Activated naive CD4-positive, alpha-beta T cell treated with anti-CD3 and anti-CD28 coated beads, Interleukin-2, amount 50 U/mL, for 72 hours (primary cell): ENCODE data around the gene CEP85L. TPM values are rescaled to one million over a fixed set of nuclear protein-coding genes. Genes with fewer than 3 reads are reported as not detected.

Source experiments
- ATAC-seq, 2 donors: fragments of 150-1000 bp; cut with Tn5 transposase; 2 replicates each; pipeline ENCODE4 v1.10.0; 2021; ENCODE audit warnings: mild to moderate bottlenecking in 2 of 2, moderate library complexity in 2 of 2
- DNase-seq, 2 donors: peaks; one replicate each; pipeline ENCODE4 v3.0.0; 2021 to 2022; ENCODE audit warnings: low spot score in 2 of 2
- H3K27ac Mint-ChIP-seq, 2 donors: one replicate each; pipeline ENCODE4 v1.8.0; 2022; ENCODE audit warnings: mild to moderate bottlenecking in 2 of 2, mixed read lengths in 2 of 2
- H3K36me3 Mint-ChIP-seq, 2 donors: one replicate each; pipeline ENCODE4 v1.8.0; 2022; ENCODE audit warnings: mixed read lengths in 2 of 2
- H3K9me3 Mint-ChIP-seq, 2 donors: one replicate each; pipeline ENCODE4 v1.8.0; 2022; ENCODE audit warnings: mixed read lengths in 2 of 2
- total RNA-seq, 2 donors: library from RNA; stranded (reverse); gene quantifications; one replicate each; pipeline ENCODE4 v1.2.3, GENCODE V29; 2022

Gene CEP85L
- total RNA-seq, 2 donors from 2014 or later = 38.5 to 41.3 TPM

GRCh38 chr6:118668761-118669385, 17.5 kb upstream of the CEP85L start:
- Mint-ChIP-seq H3K27ac (peak overlapping the region in 1 of 2 donors; percentile 38), H3K9me3 (peaks cover 0 to 6% of the 10 kb centered on the region in 2 donors), H3K36me3 (peaks cover 0 to 19% of the 10 kb centered on the region in 2 donors)
- DNase-seq (no peak), ATAC-seq (no peak)

GRCh38 chr6:118667988-118668387, 16.6 kb upstream of the CEP85L start:
- H3K27ac Mint-ChIP-seq = peak overlapping the region in 1 of 2 donors; percentile 88

GRCh38 chr6:118665011-118665410, 13.6 kb upstream of the CEP85L start:
- peak; percentile 51 to 69 for ATAC-seq
- H3K9me3 Mint-ChIP-seq = no peaks in the 10 kb centered on the region

More at GRCh38 chr6:118667988-118668387, 16.6 kb upstream of the CEP85L start:
- no peak for ATAC-seq
- peaks cover 0 to 13% of the 10 kb centered on the region in 2 donors for H3K36me3 Mint-ChIP-seq
- peaks cover 0 to 6% of the 10 kb centered on the region in 2 donors for H3K9me3 Mint-ChIP-seq
- DNase-seq = no peak

GRCh38 chr6:118663993-118664985, 12.9 kb upstream of the CEP85L start:
- peak overlapping the region; percentile 88 to 90 for H3K27ac Mint-ChIP-seq
- no peaks in the 10 kb centered on the region for H3K9me3 Mint-ChIP-seq
- ATAC-seq (peak; percentile 59 to 72), DNase-seq (no peak)
- H3K36me3 Mint-ChIP-seq = peaks cover 4 to 19% of the 10 kb centered on the region in 2 donors

More at GRCh38 chr6:118665011-118665410, 13.6 kb upstream of the CEP85L start:
- DNase-seq = no peak
- peaks cover 4 to 19% of the 10 kb centered on the region in 2 donors for H3K36me3 Mint-ChIP-seq
- H3K27ac Mint-ChIP-seq = peak overlapping the region; percentile 48 to 88

GRCh38 chr6:118661831-118662230, 10.4 kb upstream of the CEP85L start:
- H3K9me3 Mint-ChIP-seq = no peaks in the 10 kb centered on the region
- DNase-seq (no peak), ATAC-seq (no peak)
- peaks cover 4 to 19% of the 10 kb centered on the region in 2 donors for H3K36me3 Mint-ChIP-seq
- peak overlapping the region in 1 of 2 donors; percentile 29 for H3K27ac Mint-ChIP-seq

GRCh38 chr6:118660218-118660569, 8.8 kb upstream of the CEP85L start:
- Mint-ChIP-seq H3K27ac (peak overlapping the region; percentile 88 to 91), H3K9me3 (no peaks in the 10 kb centered on the region), H3K36me3 (peaks cover 4 to 13% of the 10 kb centered on the region in 2 donors)
- DNase-seq (peak; percentile 49 to 61), ATAC-seq (peak; percentile 25 to 34)

GRCh38 chr6:118659513-118660217, 8.3 kb upstream of the CEP85L start:
- H3K9me3 Mint-ChIP-seq = no peaks in the 10 kb centered on the region
- H3K27ac Mint-ChIP-seq = peak overlapping the region; percentile 88 to 91
- H3K36me3 Mint-ChIP-seq = peaks cover 4 to 13% of the 10 kb centered on the region in 2 donors
- DNase-seq (no peak), ATAC-seq (peak; percentile 43)

- no peaks in the 10 kb centered on the region for H3K9me3 Mint-ChIP-seq
- DNase-seq (peak in 1 of 2 donors; percentile 25), ATAC-seq (peak; percentile 76 to 85)
- H3K36me3 Mint-ChIP-seq = peaks cover 3 to 17% of the 10 kb centered on the region in 2 donors
- peak overlapping the region; percentile 81 for H3K27ac Mint-ChIP-seq
Observed at GRCh38 chr6:118656847-118657451, 5.6 kb upstream of the CEP85L start.

- Mint-ChIP-seq H3K9me3 (no peaks in the 10 kb centered on the region), H3K27ac (peak overlapping the region; percentile 95 to 98), H3K36me3 (peaks cover 7 to 8% of the 10 kb centered on the region in 2 donors)
- DNase-seq (no peak), ATAC-seq (no peak)
Observed at GRCh38 chr6:118652051-118652615, 742 bp upstream of the CEP85L start.

- peak; percentile 45 to 48 for ATAC-seq
- Mint-ChIP-seq H3K27ac (peak overlapping the region; percentile 93 to 95), H3K9me3 (no peaks in the 10 kb centered on the region), H3K36me3 (peaks cover 7 to 8% of the 10 kb centered on the region in 2 donors)
- DNase-seq = peak; percentile 57 to 64
Observed at GRCh38 chr6:118650582-118651281, 659 bp downstream of the CEP85L start.

- no peak for ATAC-seq
- no peaks in the 10 kb centered on the region for H3K9me3 Mint-ChIP-seq
- H3K36me3 Mint-ChIP-seq = peaks cover 7 to 12% of the 10 kb centered on the region in 2 donors
- no peak for DNase-seq
- peak overlapping the region; percentile 93 to 95 for H3K27ac Mint-ChIP-seq
Observed at GRCh38 chr6:118649918-118650581, 1.3 kb downstream of the CEP85L start.

- no peaks in the 10 kb centered on the region for H3K9me3 Mint-ChIP-seq
- ATAC-seq (no peak), DNase-seq (no peak)
- peaks cover 7 to 16% of the 10 kb centered on the region in 2 donors for H3K36me3 Mint-ChIP-seq
- peak overlapping the region in 1 of 2 donors; percentile 95 for H3K27ac Mint-ChIP-seq
Observed at GRCh38 chr6:118648866-118649554, 2.4 kb downstream of the CEP85L start.

- Mint-ChIP-seq H3K27ac (no peak overlapping the region), H3K36me3 (peaks cover 7 to 11% of the 10 kb centered on the region in 2 donors), H3K9me3 (no peaks in the 10 kb centered on the region)
- DNase-seq (no peak), ATAC-seq (no peak)
Observed at GRCh38 chr6:118646977-118647376, 4.4 kb downstream of the CEP85L start.

- no peaks in the 10 kb centered on the region for H3K9me3 Mint-ChIP-seq
- ATAC-seq = no peak
- no peak for DNase-seq
- peak overlapping the region in 1 of 2 donors; percentile 70 for H3K27ac Mint-ChIP-seq
- peaks cover 5 to 8% of the 10 kb centered on the region in 2 donors for H3K36me3 Mint-ChIP-seq
Observed at GRCh38 chr6:118645395-118645794, 6.0 kb downstream of the CEP85L start.
